ENCODE results near the gene DMRTA1. TPM values are rescaled to one million over a fixed set of nuclear protein-coding genes. Genes with fewer than 3 reads are reported as not detected.

Gene DMRTA1
- total and polyA plus RNA-seq, 12 donors = 0.04 to 1.2 (median 0.75) TPM

- ATAC-seq = no peak
- intact Hi-C loops (cut with DNase I) = no loop called here
- no peak for DNase-seq
These were observed 30.5 kb upstream of the DMRTA1 start for GRCh38 chr9:22415941-22416691.

GRCh38 chr9:22416692-22417060 lies 29.9 kb upstream of the DMRTA1 start:
- no peak for DNase-seq
- Histone ChIP-seq H3K9me3 (peaks cover 0 to 10% (median 0%) of the 10 kb centered on the region in 11 donors), H3K36me3 (no peaks in the 10 kb centered on the region), H3K27me3 (no peaks in the 10 kb centered on the region), H3K4me3 (no peak overlapping the region), H3K4me1 (no peaks in the 10 kb centered on the region), H3K27ac (no peak overlapping the region)
- no peak for ATAC-seq
- WGBS, 2 donors = 13 to 19% methylated on average over 1 of the region's 1 CpG
- intact Hi-C loops (cut with DNase I) = no loop called here
- no peak for TF ChIP-seq CTCF (IDR thresholded peaks at IDR 0.05)

More at GRCh38 chr9:22415941-22416691, 30.5 kb upstream of the DMRTA1 start:
- Histone ChIP-seq H3K9me3 (peaks cover 0 to 10% (median 0%) of the 10 kb centered on the region in 11 donors), H3K27me3 (no peaks in the 10 kb centered on the region), H3K27ac (no peak overlapping the region), H3K4me3 (no peak overlapping the region), H3K4me1 (no peaks in the 10 kb centered on the region), H3K36me3 (no peaks in the 10 kb centered on the region)
- TF ChIP-seq CTCF (IDR thresholded peaks at IDR 0.05) = no peak
- 60 to 68% methylated on average over 5 of the region's 5 CpGs for WGBS, 2 donors

GRCh38 chr9:22423566-22423965 lies 23.1 kb upstream of the DMRTA1 start:
- no peak for TF ChIP-seq CTCF (IDR thresholded peaks at IDR 0.05)
- Histone ChIP-seq H3K4me3 (no peak overlapping the region), H3K27me3 (peaks cover 0 to 14% (median 0%) of the 10 kb centered on the region in 7 donors), H3K36me3 (no peaks in the 10 kb centered on the region), H3K4me1 (no peaks in the 10 kb centered on the region), H3K27ac (no peak overlapping the region), H3K9me3 (no peaks in the 10 kb centered on the region)
- DNase-seq (no peak), ATAC-seq (no peak)
- WGBS, 2 donors = 68 to 73% methylated on average over 1 of the region's 1 CpG
- intact Hi-C loops (cut with DNase I) = no loop called here

- intact Hi-C loops (cut with DNase I) = no loop called here
- no peak for TF ChIP-seq CTCF (IDR thresholded peaks at IDR 0.05)
- WGBS, 2 donors = 78 to 85% methylated on average over 2 of the region's 2 CpGs
- Histone ChIP-seq H3K4me1 (no peaks in the 10 kb centered on the region), H3K27ac (no peak overlapping the region), H3K9me3 (no peaks in the 10 kb centered on the region), H3K4me3 (no peak overlapping the region), H3K36me3 (no peaks in the 10 kb centered on the region), H3K27me3 (peaks cover 0 to 14% (median 0%) of the 10 kb centered on the region in 7 donors)
- DNase-seq = no peak
- ATAC-seq = no peak
These were observed 22.0 kb upstream of the DMRTA1 start for GRCh38 chr9:22424616-22425015.
